K562 treated with DMSO at 1 percent for 4 hours (cell line): ENCODE results near the gene HS3ST3A1. TPM values are rescaled to one million over a fixed set of nuclear protein-coding genes. Genes with fewer than 3 reads are reported as not detected.

Source experiments
- total RNA-seq: library from RNA; unstranded; fragments of 300-600 nt; gene quantifications from 2 replicates; pipeline ENCODE4 v1.2.3, GENCODE V29; 2022; ENCODE audit not compliant: insufficient read depth

The HS3ST3A1 gene
- 7.8 and 10.9 TPM in 2 replicates for total RNA-seq

DNA sequence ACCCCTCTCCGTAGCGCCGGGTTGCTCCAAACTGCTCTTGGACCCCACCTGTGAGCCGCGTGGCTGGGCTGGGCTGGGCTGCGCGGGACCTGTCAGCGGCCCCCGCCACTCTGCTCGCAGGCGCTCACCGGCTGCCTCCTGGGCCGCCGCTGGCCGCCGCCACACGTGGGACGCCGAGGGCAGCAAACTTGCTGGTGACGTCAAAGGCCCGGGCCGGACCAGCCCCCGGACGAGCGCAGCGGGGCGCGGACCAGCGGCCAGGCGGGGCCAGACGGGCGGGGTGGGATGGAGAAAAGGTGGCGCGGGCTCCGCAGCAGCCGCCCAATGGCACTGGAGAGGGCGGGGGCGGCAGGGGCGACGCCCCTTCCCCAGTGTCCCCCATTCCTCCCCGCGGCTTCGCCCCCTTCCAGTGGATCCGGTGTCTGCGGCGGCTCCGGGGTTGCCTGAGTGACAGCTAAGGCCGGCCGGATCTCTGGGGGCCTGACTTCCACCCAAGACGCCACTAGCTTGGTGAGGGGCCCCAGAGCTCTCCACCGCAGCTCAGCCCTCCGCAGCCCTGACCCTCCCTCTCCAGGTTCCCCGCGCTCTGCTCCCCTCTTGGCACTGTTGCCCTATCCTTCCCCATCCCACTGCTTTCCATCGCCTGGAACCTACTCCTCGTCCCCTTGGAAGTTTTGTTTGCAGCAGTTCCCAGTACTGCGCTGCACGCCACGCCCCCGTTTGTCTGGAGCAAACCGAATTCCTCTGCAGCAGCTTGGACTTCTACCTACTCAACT is at the start of gene HS3ST3A1:
Gene HS3ST3A1, minus strand, starts transcription at position 154 of the 776 bp plus-strand sequence. CDS start 800 bp downstream, outside the sequence.

